SHP77 (cell line): ENCODE measurements around the gene HCN4.

Source experiments
- DNase-seq, 2 experiments: peaks; one replicate each; lab custom pipeline; 2025; lab: John Stamatoyannopoulos, UW

Gene HCN4

DNA sequence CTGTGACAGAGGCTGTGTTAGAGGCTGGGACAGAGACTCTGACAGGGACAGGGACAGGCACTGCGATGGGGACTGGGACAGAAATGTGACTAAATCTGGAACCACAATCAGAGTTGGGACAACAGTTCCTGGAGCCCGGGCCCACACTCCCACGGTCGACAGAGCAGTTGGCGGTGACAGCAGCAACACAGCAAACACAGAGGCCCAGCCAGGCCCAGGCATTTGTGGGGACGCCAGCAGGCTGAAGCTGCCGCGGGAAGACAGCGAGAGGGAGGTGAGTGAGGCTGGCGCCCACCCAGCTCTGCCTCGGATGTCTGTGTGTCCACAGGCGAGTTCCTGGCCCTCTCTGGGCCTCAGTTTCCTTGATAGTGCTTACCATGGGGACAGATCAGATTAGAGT lies 9.3 kb upstream of the HCN4 start:
- no peak for DNase-seq

DNA sequence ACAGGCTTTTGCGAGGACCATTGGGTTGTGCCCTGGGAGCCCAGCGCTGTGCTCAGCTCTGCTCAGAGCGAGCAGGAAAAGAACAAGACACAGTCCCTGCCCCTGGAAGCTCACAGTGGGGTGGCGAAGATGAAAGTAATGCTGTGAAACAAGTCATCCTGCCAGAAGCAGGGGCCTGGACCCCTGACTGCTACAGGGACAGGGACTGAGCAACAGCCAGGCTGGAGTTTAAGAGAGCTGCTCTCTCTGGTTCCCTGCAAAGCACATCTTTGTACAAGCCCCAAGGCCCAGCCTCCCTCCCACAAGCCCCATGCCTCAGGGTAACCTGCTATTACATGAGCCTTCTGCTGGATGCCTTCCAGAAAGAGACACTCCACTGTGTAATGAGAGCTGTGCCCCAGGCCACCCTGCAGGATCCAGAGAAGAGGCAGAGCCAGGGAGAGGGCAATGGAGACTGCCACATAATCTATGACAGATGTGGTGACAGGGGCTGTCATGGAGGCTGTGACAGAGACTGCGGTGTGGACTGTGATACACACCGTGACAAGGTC lies 7.1 kb upstream of the HCN4 start:
- peak; percentile 64 to 76 for DNase-seq

DNA sequence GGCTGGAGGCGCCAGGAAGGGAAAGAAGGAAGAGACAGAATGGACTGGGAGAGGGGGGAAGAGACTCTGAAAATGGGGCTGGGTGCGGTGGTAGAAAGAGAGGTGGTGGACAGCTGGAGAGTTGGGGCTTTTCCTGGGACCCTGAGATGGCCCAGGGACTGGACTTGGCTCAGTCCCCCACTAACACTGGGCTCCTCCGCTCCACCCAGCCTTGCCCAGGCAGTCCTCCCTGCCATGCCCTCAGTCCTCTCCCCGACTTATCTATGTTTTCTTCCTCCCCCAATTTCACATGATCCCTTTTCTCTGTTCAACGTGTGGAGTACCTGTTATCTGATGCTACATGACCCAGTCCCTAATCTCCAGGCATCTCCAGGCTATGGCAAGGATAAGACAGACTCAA lies 6.3 kb upstream of the HCN4 start:
- DNase-seq, result no peak

DNA sequence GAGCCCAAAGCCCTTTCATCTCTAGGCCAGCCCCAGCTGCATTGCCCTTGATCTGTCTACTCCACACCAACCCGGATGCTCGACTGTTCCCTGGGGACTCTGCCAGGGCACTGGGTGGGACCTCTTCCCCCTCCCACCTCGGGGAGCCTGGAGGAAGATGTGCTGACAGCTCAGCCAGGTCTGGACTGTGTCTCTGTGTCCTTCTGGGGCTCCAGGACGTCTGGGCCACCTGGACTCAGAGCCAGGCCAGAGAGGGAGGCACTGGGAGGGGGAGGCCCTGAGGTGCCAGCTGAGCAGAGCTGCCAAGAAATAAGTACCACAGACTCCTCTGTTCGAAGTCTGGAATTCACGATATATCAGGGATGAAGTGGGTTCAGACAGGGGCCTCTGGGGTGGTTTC lies 5.8 kb upstream of the HCN4 start:
- no peak for DNase-seq

DNA sequence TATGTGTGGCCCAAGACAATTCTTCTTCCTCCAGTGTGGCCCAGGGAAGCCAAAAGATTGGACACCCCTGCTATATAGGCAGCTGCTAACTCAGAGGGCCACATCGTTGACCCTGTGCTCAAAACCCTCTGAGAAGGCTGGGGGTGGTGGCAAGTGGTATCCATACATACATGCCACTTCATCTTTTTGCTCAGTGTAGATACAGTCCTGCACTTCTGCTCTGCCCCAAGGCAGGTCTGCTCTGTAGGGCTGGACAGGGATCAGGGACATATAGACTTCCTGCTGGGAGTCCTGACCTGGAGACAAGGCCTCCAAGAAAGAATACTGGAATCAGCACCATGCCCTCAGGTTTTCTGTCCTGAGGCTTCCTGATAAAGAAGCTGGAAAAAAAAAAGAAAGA lies 4.5 kb upstream of the HCN4 start:
- DNase-seq, result no peak

DNA sequence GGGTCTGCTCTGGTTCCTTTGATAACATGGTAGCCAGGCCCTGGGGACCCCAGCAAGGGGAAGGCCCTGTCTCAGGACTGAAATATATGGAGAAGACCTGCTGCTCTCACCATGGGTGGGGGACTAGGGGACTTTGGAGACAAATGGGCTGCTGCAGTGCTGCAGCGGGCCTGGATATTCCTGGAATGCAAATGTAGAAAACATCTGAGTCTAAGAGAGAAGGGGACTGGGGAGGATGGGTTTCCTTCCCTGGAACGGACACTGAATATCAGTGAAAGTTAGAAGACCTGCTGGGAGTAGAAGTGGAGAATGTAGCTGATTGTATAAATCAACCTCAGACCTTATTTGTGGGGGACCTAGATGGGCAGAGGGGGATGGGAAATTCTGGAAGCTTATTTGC lies 3.1 kb upstream of the HCN4 start:
- no peak for DNase-seq

DNA sequence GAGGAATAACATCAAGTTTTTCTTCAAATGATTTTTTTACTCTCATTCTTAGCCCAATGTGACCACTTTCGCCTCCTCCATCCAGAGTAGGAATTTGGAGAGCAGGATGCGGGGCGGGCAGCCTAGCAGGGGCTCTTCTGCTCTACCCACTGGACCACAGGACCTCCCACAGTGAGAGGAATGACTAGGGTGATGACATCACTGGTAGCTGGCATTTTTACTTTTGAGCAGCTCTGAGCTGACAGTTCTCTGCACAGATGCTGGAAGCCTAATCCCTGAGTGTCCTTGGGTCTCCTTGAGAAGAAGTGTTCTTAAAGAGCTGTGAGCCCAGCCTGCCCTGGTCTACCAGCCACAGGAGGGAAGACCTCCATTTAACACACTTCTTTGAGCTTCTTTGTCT lies 1.4 kb upstream of the HCN4 start:
- no peak for DNase-seq

DNA sequence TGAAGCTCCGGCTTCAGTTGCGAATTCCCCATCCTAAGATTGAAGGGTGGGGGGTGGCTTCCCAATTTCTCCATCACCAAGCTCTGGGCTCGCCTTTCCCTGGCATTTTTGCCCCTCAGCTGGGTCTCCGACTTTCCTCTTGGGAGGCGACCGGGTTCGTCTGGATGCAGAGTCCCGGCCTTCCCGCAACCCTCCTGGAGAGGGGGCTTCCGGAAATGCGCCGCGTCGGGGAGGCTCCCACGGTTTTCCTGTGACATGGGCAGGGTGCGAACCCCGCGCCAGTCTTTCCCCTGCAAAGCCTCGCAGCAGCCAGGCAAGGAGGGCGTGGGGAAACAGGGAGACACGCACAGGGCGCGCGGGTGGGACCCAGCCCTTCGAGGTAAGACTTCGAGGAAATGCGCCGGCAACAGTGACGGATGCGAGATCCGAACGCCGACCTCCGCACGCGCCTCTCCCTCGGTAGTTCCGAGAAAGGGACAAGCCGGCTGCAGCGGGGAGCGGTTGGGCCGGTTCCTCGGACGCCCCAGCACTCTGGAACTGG lies 466 bp upstream of the HCN4 start:
- no peak for DNase-seq

DNA sequence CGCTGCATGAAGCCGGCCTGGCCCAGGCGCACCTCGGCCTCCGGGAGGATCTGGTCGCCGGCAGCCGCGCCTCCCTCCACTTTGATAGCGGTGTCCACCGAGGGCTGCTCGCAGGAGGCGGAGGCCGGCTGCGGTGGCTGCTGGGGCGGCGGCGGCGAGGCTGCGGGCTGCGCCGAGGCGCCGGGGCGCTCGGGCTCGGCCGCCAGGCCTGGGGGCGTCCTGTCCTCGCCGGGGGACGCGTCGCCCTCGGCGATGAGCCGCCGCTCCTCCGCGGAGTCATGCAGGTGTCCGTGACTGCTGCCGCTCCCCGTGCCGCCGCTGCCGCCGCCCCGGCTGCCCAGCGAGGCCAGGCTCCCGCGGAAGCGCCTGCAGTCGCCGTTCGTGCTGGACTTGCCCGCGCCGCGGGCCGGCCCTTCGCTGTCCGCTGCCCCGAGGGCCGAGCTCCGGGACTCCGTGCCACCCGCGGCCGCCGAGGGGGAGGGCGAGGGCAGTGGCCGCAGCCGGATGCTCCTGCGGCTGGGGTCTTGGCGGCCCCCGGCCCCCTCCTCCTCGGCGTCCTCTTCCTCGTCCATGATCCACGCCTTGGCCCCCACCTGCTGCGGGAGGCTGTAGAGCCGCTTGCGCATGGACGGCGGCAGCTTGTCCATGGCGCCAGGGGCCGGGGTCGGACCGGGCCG lies 996 bp downstream of the HCN4 start:
- DNase-seq, result no peak

DNA sequence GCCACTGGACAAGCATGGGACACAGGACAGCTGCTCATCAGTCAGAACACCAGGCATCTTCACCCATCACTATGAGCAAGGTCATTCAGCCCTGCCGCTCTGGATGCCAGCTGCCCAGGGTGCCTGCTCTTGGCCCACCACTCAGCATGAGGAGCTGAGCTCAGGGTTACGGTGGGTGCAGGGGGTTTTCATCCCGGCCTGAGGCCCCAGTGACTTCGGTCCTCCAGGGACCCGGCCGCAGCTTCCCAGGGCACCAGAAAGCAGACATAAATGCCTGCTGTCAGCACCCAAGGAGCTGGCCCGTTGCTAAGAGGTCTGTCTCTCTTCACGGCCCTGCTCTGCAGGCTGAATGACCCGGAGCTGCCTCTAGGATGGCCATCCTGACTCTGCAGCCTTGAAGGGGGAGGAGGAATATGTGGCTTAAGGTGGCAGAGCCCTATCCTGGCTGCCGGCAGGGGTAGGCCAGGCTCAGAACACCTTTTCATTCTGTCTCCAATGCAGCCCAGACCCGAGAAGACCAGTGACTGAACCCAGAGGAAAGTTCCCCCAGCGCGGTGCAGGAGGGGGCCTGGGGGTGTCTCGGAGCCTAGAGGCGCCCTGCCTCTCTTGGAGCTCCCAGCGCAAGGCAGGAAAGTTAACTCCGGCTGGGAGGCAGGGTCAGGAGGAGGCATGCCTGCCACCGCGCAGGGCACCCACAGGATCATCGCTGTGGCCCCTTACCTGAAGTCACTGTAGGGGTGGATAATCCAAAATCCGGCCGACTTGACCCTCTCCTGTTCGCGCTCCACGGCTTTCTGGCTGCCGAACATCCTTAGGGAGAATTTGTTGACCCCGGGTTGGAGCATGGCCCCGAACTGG lies 1.8 kb downstream of the HCN4 start:
- DNase-seq, result no peak

DNA sequence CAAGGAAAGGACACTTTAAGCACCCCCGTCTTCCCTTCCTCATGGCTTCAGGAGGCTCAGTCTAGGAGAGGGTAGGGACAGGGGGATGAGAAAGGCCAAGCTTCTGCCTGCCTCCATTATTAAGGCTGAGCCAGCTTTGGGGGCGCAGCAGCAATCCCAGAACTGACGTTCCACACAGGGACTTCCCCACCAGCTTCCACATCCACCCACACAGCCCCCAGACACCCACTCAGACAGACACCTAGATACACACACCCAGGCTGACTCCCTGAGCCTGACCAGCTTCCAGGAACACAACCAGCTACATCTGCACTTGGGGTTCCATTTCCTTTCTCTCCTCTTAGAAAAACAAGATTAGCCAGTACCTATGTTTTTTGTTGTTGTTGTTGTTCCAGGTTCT lies 4.7 kb downstream of the HCN4 start:
- DNase-seq, result no peak

DNA sequence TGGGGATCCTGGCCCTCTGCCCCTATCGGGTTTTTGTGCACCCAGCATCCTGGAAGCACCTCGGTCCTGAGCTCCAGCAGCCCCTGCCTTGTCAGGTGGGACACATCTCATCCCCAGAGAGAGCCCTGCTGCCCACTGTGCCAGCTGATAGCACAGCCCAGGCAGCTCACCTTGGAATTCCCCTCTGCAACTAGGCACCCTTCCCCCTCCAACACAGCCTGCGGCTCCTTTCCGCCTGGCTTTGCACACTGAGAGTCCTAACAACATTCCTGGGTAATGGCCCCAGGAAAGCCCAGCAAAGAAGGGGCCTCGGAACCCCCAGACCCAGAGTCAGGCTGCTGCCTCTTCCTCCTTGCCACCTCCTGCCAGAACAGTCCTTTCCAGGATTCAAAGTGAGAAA lies 5.9 kb downstream of the HCN4 start:
- no peak for DNase-seq

DNA sequence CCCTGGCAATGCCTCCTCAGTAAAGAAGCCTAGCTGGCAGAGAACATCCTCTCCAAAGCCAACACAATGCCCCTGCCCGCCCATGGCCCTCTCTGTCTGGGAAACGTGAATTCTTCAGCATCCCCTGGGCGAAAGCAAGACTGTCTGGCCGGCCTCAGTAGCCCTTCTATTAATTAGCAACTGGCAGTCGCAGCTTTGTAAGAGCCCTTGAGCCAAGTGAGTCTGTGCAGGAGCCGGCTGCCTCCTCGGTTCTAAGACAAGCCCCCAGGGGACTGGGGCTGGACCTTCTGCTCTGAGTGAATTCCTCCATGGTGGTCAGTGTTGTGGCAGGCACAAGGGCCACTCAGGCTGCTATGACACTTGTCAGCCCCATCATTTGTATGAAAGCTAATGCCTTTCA lies 7.4 kb downstream of the HCN4 start:
- no peak for DNase-seq

DNA sequence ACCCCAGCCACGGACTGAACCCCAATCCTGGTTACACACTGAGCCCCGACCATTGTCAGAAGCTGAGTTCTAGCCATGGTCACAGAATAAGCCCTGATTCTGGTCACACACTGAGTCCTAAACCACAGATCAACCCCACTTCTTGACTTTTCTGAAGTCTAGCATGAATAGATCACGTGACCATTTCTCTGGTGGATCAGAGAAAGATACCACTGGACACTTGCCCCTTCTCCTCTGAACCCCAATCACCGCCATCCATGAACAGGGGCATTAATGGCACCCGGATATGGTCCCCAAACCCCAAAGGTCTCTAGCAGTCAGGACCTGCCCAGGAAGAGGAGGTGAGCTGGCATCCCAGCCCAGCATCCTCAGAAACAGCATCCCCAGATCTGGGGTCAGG lies 9.1 kb downstream of the HCN4 start:
- no peak for DNase-seq

DNA sequence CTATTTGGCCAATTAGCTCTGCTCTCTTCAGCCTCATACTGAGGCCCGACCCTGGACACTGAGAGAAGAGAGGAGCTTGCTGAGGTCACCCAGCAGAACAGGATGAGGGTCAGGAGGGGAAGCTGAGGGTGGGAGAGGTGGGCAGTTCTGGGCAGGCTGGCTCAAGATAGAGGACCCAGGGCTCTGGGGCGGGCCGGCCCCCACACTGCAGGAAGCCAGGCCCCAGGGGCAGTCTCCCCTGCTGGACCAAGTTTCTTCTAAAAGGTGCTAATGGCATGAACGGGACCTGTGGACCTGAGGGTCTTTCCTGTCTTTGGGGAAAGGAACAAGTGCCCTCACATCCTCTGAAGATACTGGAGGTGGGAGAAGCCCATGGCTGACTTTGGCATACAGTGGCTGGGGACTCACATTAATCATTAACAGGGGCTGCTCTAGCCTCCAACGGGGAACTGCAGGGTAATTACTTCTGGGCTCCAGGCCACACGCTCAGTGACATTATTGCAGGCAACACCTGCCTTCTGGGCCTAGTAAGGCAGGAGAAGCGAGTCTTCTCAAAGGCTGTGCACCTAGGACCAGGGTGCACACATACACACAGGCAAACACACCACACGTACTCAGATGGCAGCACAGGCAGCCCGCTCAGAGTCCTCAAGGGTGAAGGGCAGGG lies 10.6 kb downstream of the HCN4 start:
- DNase-seq, result peak; percentile 22 to 56

DNA sequence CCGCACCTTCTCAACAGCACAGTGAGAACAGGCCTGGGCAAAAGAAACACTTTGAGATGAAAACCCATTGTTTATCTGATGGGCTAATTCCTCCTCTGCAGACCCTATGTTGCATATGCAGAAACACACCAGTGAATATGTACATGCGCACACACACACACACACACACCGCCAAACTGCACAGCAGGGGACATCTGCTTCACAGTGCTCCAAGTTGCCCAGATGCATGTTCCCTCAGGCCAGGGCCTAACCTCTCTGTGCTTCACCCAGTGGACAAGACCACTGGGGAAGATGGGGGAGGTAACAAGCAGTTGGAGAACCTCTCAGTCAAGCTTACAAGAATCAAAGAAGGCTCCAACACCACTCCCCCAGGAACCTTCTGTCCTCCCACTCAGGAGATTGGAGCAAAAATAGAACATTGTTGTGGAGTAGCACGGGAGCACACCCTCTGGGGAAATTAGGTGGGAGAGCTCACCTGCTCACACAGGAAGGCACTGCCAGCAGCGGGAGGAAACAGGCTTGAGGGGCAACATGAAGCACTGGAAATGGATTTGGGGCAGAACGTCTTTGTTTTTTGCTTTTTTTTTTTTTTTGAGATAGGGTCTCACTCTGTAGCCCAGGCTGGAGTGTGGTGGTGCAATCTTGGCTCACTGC lies 13.0 kb downstream of the HCN4 start:
- no peak for DNase-seq

DNA sequence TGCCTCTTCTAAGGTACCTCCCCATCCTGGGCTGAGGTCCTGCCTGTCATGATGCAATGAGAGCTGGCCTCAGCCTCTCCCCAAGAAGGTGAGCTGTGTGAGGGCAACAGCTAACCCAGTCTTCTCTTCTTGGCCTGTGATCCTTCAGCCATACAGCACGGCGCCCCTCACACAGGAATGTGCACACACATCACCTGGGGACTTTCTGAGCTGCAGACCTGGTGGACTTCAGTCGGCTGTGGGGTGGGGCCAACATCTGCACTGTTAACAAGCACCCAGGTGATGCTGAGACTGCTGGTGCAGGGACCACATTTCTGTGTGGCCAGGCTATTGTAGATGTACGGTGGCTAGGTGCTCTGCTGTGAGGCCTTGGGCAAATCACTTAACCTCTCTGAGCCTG lies 14.5 kb downstream of the HCN4 start:
- no peak for DNase-seq

DNA sequence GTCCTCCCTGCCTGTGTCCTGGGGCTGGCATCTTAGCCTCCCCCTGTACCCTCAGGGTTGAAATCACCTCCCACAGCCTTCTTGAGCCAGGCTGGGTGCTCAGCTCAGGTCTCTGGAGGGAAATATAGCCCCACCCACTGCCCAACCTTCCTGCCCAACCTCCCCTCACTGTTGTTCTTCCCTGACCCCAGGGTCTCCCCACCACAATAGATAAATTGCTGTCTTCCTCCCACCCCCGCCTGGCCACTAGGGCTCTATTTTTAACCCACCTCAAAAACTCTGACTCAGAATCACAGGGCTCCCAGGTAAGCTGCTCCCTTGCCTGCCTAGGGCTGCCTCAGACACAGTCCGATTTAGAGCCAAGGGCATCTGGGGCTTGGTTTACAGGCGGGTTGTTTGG lies 15.0 kb downstream of the HCN4 start:
- DNase-seq, result no peak

DNA sequence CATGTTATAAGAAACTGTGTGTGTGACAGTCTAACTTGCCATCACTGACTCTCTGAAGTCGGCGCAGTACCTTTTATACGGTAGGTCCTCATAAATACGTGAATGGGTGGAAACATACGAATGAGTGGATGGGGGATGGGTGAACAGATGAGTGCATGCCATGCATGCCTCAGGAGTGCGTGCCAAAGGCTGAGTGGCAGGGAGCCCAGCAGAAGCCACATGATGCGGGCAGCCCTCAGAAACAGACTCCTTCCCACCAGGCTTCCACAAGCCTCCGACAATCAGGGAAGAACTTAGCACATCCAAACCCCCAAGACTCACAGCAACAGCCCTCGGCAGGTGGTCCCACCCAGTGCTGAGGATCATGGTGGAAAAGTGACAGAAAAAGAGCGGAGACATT lies 16.7 kb downstream of the HCN4 start:
- no peak for DNase-seq

DNA sequence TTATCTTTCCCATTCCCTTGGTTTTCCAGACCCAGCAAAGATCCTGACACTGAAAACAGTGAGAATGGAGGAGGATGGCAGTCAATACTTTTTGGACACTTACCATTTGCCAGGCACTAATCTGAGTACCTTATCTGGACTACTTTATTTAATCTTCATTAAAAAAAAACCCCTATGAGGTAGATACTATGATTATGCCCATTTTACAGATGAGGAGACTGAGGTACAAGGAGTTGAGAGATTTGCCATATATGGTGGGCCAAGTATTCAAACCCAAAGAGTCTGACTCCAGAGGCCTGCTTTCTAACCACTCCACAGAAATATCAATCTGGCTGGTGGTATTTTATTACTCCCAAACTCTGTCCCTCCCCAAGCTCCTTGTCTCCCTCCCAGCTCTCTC lies 19.6 kb downstream of the HCN4 start:
- no peak for DNase-seq

DNA sequence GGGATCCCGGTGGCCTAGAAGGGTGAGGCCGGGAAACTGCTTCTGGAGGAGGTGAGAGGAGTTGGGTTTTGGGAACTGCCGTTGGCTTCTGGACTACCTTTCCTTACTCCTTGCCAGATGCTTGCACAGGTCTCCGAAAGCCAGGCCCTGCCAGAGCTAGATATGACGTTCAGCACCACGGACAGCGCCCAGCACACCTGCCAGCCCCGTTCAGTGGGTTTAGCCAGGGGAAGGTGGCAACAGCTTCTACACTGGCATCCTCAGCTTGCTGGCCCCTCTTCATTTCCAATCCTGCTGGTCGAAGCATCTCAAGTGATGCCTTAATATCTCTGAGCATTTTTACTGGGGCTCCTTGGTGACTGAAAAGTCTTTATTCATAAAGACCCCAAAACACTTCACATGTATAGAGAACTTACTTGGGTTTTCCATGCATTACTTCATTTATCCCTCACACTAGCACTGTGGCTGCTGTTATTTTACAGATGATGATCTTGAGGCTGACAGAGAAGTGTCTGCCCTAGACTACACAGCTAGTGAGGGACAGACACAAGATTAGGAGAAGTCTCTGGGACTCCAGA lies 21.9 kb downstream of the HCN4 start:
- no peak for DNase-seq

DNA sequence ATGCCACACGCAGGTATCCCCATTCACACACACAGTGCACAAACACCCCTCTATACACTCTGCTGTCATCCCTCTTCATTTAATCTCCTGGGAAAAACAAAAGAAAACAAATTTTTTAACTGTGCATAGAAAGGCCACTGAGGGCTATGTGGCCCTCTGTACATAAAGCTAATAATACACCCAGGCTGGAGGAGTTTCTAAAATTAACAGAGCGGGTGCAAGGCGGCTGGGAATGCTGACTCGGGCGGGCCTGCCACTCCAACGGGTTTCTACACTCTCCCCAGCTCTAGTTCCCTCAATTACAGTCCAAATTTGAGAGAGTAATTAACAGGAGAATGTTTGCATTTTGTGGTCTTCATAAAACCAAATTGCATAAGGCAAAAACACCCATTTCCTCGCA lies 23.1 kb downstream of the HCN4 start:
- peak in 1 of 2 experiments; percentile 80 for DNase-seq
